HepG2 (cell line): ENCODE measurements around the gene TMEM151A. TPM values are rescaled to one million over a fixed set of nuclear protein-coding genes. Genes with fewer than 3 reads are reported as not detected.

Experiments used
- ESRRA ChIP-seq: sonication (generic); formaldehyde crosslinking; IDR thresholded peaks from 2 replicates; pipeline ENCODE4 v1.5.1; 2020; ENCODE audit warnings: mild to moderate bottlenecking, low read depth, missing genetic modification reagents
- HNF1A ChIP-seq, 2 experiments: sonication (generic) in 1 of 2; formaldehyde crosslinking in 1 of 2; IDR thresholded peaks; 2 replicates each; pipeline versions ENCODE4 v1.4.0 to v1.6.1; 2016 to 2020; ENCODE audit warnings: borderline replicate concordance in 1 of 2, low read depth in 1 of 2, mild to moderate bottlenecking in 1 of 2, missing genetic modification reagents in 1 of 2
- HNF1B ChIP-seq: sonication (generic); formaldehyde crosslinking; IDR thresholded peaks from 2 replicates; pipeline ENCODE4 v1.5.1; 2020; ENCODE audit warnings: mild to moderate bottlenecking, moderate library complexity, missing genetic modification reagents
- HNRNPK ChIP-seq: fragments of 200-400 bp; formaldehyde crosslinking; IDR thresholded peaks from 2 replicates; pipeline ENCODE4 v1.6.1; 2018; ENCODE audit warnings: low read length, low read depth, moderate library complexity, mild to moderate bottlenecking; ENCODE audit not compliant: poor library complexity, severe bottlenecking
- PLRG1 ChIP-seq: fragments of 450-650 bp; conservative IDR thresholded peaks from 2 replicates; pipeline ENCODE4 v1.6.1; 2016
- PPARG ChIP-seq: conservative IDR thresholded peaks from 2 replicates; pipeline ENCODE4 v1.6.1; 2016; ENCODE audit warnings: missing biosample characterization, missing genetic modification reagents
- SSRP1 ChIP-seq: IDR thresholded peaks from 2 replicates; pipeline ENCODE4 v1.6.1; 2016; ENCODE audit warnings: control low read depth
- U2AF2 ChIP-seq: fragments of 200-400 bp; formaldehyde crosslinking; IDR thresholded peaks from 2 replicates; pipeline ENCODE4 v1.6.1; 2017; ENCODE audit warnings: low read depth, mild to moderate bottlenecking, low read length
- ZBTB1 ChIP-seq: sonication (generic); formaldehyde crosslinking; IDR thresholded peaks from 2 replicates; pipeline ENCODE4 v1.4.0; 2020; ENCODE audit warnings: missing genetic modification reagents, borderline replicate concordance
- ZMYM2 ChIP-seq: sonication (generic); formaldehyde crosslinking; IDR thresholded peaks from 2 replicates; pipeline ENCODE4 v1.8.0; 2022; ENCODE audit warnings: mild to moderate bottlenecking, missing genetic modification reagents
- ZNF569 ChIP-seq: sonication (generic); formaldehyde crosslinking; IDR thresholded peaks from 2 replicates; pipeline ENCODE4 v1.5.0; 2020; ENCODE audit warnings: mild to moderate bottlenecking, missing genetic modification reagents, moderate library complexity, borderline replicate concordance
- ZNF776 ChIP-seq: sonication (generic); formaldehyde crosslinking; IDR thresholded peaks from 2 replicates; pipeline ENCODE4 v1.4.0; 2020; ENCODE audit warnings: mild to moderate bottlenecking, missing genetic modification reagents
- ZSCAN5A ChIP-seq: sonication (generic); formaldehyde crosslinking; IDR thresholded peaks from 2 replicates; pipeline ENCODE4 v1.8.0; 2022; ENCODE audit warnings: mild to moderate bottlenecking, missing genetic modification reagents, borderline replicate concordance
- polyA plus RNA-seq, 8 experiments: library from polyadenylated mRNA; depleted of rRNA in 3 of 8; stranded (reverse) in 7 of 8; unstranded in 1 of 8; fragments of >200 nt; fragmentation: Illumina TruSeq in 4 of 8; extraction: Trizol in 4 of 8; gene quantifications; 2 replicates each; pipeline versions ENCODE4 v1.2.1 to v1.2.3, GENCODE V29; 2011 to 2016; ENCODE audit warnings: low read depth in 4 of 8, missing spikeins in 1 of 8, mixed read lengths in 1 of 8; ENCODE audit not compliant: insufficient read depth in 1 of 8
- total RNA-seq, 5 experiments: library from RNA; depleted of rRNA; stranded (reverse); fragments of >200 nt; fragmentation: Illumina TruSeq; extraction: Trizol; gene quantifications; 2 replicates each; pipeline ENCODE4 v1.2.3, GENCODE V29; 2016; ENCODE audit warnings: low read depth in 1 of 5
- TF ChIP-seq, protein P1 (sequence below): sonication (generic); formaldehyde crosslinking; IDR thresholded peaks from 2 replicates; pipeline ENCODE4 v1.4.0; 2020; ENCODE audit warnings: missing genetic modification reagents

Gene TMEM151A
- total and polyA plus RNA-seq, 2 of the 13 experiments (the other 11 are each of a cell fraction or from before 2014, with no cell fraction given): 0.18 to 0.33 TPM

- TF ChIP-seq PPARG (CRISPR knock-in tag) (0 out of 2 replicates have a peak, but pooled peaks have one; percentile 22), ESRRA (CRISPR knock-in tag) (peak; percentile 57; the same call in 1 of the 2 replicates), HNF1B (CRISPR knock-in tag) (peak; percentile 79), PLRG1 (no peak), HNRNPK (no peak), ZSCAN5A (CRISPR knock-in tag) (peak; percentile 82; the same call in 1 of the 2 replicates), ZMYM2 (CRISPR knock-in tag) (no peak), SSRP1 (CRISPR knock-in tag) (no peak), ZBTB1 (no peak), U2AF2 (no peak), HNF1A (IDR thresholded peaks at IDR 0.05; ENCODE audit: low read depth) (no peak), HNF1A (CRISPR knock-in tag; IDR thresholded peaks at IDR 0.05; ENCODE audit: borderline replicate concordance) (peak; percentile 30; the same call in 1 of the 2 replicates), ZNF776 (CRISPR knock-in tag) (no peak), ZNF569 (CRISPR knock-in tag) (no peak)
- TF ChIP-seq, protein P1, sequence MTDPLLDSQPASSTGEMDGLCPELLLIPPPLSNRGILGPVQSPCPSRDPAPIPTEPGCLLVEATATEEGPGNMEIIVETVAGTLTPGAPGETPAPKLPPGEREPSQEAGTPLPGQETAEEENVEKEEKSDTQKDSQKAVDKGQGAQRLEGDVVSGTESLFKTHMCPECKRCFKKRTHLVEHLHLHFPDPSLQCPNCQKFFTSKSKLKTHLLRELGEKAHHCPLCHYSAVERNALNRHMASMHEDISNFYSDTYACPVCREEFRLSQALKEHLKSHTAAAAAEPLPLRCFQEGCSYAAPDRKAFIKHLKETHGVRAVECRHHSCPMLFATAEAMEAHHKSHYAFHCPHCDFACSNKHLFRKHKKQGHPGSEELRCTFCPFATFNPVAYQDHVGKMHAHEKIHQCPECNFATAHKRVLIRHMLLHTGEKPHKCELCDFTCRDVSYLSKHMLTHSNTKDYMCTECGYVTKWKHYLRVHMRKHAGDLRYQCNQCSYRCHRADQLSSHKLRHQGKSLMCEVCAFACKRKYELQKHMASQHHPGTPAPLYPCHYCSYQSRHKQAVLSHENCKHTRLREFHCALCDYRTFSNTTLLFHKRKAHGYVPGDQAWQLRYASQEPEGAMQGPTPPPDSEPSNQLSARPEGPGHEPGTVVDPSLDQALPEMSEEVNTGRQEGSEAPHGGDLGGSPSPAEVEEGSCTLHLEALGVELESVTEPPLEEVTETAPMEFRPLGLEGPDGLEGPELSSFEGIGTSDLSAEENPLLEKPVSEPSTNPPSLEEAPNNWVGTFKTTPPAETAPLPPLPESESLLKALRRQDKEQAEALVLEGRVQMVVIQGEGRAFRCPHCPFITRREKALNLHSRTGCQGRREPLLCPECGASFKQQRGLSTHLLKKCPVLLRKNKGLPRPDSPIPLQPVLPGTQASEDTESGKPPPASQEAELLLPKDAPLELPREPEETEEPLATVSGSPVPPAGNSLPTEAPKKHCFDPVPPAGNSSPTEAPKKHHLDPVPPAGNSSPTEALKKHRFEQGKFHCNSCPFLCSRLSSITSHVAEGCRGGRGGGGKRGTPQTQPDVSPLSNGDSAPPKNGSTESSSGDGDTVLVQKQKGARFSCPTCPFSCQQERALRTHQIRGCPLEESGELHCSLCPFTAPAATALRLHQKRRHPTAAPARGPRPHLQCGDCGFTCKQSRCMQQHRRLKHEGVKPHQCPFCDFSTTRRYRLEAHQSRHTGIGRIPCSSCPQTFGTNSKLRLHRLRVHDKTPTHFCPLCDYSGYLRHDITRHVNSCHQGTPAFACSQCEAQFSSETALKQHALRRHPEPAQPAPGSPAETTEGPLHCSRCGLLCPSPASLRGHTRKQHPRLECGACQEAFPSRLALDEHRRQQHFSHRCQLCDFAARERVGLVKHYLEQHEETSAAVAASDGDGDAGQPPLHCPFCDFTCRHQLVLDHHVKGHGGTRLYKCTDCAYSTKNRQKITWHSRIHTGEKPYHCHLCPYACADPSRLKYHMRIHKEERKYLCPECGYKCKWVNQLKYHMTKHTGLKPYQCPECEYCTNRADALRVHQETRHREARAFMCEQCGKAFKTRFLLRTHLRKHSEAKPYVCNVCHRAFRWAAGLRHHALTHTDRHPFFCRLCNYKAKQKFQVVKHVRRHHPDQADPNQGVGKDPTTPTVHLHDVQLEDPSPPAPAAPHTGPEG: peak; percentile 68; the same call in 1 of the 2 replicates
These were observed 36.8 kb downstream of the TMEM151A start (continued) for GRCh38 chr11:66328302-66329144.
